Erythroblast (primary cell): ENCODE data around the gene B4GALNT3.

Source experiments
- GATA1 ChIP-seq: IDR thresholded peaks from 2 replicates; pipeline ENCODE4 v1.6.1; 2011; ENCODE audit warnings: low read depth, mild to moderate bottlenecking, control low read depth, low read length, moderate library complexity
- POLR2A ChIP-seq: IDR thresholded peaks from 2 replicates; pipeline ENCODE4 v1.6.1; 2011; ENCODE audit warnings: mild to moderate bottlenecking, low read length

- no peak for TF ChIP-seq POLR2A
- no peak for TF ChIP-seq GATA1
Observed at GRCh38 chr12:573232-573631, 113.5 kb downstream of the B4GALNT3 start.
